HG03439 (cell line): ENCODE measurements around the gene HK1.

Experiments
- ATAC-seq: cut with Tn5 transposase; IDR thresholded peaks from one replicate; pipeline ENCODE4 v1.9.1; 2021; ENCODE audit warnings: mild to moderate bottlenecking, moderate library complexity; ENCODE audit not compliant: unreplicated experiment

Gene HK1

GRCh38 chr10:69345402-69345801 is 67.1 kb downstream of the HK1 start:
- ATAC-seq, result no peak

DNA sequence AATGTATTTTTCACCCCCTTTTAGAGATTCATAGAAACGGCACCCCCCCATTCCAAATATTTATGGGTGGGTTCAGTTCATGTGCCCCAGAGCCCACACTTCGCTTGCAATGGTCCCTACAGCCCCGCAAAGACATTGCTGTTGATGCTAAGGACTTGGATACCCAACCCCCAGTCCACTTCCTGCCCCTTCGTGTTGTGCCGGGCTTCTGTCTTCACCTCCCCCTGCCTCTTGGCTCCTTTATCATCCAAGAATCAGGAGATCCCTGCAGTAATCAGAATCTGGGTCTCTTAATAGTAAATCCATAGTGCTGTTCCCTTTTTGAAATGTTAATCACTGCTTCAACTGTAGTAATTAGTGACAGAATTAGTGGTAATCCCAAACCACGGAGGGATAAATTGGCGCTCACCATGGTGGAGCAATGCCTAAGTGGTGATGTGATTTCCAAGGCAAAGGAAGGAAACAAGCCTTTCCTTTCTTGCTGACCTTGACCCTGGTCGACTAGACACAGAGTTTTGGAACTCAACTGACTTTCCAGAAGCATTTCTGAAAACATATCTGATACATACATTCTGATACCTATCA is 67.7 kb downstream of the HK1 start:
- ATAC-seq, result no peak

- ATAC-seq, result no peak
These were observed 68.5 kb downstream of the HK1 start for GRCh38 chr10:69346776-69347175.

DNA sequence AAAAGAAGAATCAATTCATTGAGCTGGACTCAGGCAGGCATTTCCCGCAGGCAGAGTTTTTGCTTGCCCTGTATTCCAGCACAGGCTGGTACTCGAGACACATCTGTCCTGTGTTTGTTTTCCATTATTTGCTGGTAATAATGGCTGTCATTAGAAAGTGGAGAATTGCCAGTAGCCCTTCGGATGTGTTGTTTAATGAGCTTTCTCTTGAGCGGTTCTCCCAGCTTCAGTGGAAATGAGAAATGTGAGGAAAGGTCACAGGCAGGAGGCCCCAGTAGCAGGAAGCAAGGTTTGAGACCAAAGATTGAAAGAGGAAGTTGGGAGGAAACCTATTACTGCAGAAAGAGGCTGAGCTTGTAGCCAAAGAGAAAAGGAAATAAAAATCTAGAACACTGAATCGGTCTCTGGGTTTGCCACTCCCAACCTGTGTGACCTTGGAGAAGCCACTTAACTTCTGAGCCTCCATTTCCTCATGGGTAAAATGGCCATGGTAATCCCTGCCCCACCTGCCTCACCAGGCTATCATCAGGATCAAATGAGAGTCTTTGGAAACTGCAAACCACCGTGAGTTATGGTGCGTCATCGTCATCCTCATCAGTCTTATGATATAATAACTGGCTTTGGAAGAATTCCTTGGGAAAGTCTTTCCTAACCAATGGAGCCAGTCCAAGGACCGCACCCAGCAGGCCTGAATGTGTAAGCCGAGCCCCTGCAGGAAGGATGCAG is 70.7 kb downstream of the HK1 start:
- no peak for ATAC-seq

- ATAC-seq, result no peak
These were observed 71.2 kb downstream of the HK1 start for GRCh38 chr10:69349542-69349888.

DNA sequence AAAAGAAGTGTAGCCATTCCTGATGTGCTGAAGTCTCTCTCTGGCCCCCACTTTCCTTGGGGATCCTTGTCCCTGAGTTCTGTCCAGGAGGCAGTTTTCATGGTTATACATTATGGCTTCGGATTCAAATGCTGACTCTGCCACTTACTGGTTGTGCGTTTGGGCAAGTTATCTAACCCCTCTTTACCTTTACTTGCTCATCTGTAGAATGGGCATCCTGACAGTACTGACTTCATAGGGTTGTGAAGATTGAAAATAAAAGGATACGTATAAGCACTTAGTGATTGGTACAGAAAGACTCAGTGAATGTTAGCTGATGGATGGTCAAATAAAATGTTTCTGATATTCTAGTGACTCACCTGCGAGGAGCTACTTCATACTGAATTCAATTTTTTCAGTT is 73.3 kb downstream of the HK1 start:
- ATAC-seq, result no peak

DNA sequence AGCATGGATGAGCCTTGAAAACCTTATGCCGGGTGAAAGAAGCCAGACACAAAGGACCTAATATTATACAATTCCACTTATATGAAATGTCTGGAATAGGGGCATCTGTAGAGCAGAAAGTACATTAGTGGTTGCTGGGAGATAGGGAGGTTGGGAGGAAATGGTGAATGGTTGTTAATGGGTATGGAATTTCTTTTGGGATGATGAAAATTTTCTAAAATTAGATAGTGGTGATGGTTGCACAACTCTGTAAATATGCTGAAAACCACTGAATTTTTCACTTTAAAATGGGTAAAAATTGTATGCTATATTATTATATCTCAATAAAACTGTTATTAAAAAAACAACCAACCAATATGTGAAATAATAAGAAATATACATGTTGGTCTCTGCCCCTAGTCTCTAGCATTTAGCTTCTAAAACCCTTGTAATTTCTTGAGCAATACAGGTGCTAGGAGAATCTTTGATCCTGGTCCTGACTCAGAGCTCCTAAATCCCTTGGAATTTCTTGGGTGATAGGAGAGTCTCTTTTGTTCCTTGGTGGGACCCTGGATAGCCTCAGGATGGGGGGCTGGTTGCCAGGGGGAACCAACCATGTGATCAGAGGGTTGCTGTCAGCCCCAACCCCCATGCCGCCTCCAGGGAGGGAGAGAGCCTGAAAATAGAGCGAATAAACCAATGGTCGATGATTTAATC is 74.4 kb downstream of the HK1 start:
- ATAC-seq, result no peak

- ATAC-seq, result no peak
These were observed 75.8 kb downstream of the HK1 start for GRCh38 chr10:69353977-69354635.

DNA sequence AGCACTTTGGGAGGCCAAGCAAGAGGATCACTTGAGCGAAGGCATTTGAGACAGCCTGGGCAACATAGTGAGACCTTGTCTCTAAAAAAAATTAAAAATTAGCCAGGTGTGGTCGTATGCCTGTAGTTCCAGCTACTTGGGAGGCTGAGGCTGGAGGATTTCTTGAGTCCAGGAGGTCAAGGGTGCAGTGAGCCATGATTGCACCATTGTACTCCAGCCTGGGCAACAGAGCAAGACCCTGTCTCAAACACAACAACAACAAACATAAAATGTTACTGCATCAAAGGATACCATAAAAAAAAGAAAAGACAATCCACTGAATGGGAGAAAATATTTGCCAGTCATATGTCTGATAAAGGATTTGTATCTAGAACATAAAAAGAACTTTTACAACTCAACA is 77.9 kb downstream of the HK1 start:
- ATAC-seq, result no peak

- ATAC-seq, result no peak
These were observed 80.0 kb downstream of the HK1 start for GRCh38 chr10:69358148-69358795.

GRCh38 chr10:69359148-69359547 is 80.9 kb downstream of the HK1 start:
- no peak for ATAC-seq

DNA sequence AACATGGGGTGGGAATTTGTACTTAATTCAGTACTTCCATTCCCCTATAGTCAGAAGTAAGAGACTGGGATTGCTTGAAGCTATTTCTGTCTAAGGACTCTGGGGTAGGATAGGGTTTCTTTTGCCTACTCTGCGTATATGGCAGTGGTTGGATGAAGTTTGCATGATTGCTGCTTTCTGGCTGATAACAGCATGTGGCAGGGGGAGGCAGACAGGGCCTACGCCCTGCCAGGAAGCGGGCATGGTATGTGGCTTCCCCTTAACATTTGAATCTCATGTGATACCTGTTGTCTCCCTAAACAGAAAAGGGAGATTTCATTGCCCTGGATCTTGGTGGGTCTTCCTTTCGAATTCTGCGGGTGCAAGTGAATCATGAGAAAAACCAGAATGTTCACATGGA is 81.3 kb downstream of the HK1 start:
- no peak for ATAC-seq

- no peak for ATAC-seq
These were observed 82.4 kb downstream of the HK1 start for GRCh38 chr10:69360485-69361302.

- no peak for ATAC-seq
These were observed 83.0 kb downstream of the HK1 start for GRCh38 chr10:69361303-69361614.

- no peak for ATAC-seq
These were observed 84.2 kb downstream of the HK1 start for GRCh38 chr10:69362471-69362954.

DNA sequence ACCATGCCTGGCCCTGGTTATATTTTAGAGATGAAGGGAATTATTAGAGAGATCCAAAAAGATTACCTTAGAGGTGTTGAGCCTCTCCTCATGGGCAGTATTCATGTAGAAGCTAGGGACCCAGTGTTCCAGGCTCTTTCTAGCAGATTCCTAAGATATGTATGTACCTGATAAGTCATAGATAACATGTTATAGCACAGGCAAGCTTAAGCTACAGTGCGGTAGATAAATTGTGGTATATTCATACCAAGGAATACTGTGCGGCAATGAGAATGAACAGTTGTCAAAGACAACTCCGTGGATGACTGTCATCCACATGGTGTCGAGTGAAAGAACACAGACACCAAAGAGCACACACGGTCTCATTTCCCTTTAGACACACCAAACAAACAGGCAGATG is 85.4 kb downstream of the HK1 start:
- no peak for ATAC-seq

GRCh38 chr10:69364232-69364940 is 86.1 kb downstream of the HK1 start:
- no peak for ATAC-seq

DNA sequence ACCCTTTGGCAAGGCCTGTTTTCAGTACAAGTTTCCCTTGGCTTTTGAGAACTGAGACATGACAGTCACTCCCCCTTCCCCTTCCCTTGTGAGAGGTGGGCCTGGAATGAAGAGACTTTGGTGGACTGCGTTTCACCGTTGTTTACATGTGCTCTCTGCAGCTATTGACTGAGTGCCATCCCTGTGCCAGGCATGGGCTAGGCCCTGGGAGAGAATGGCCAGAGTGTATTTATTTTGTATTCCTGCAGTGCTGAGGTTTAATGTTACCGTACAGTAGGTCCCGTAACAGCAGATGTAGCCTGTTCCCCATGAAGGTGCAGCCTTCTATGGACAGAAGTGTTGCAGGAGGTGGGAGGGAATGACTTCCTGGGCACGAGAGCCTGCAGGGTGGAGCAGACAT is 88.4 kb downstream of the HK1 start:
- no peak for ATAC-seq

- ATAC-seq, result no peak
These were observed 89.2 kb downstream of the HK1 start for GRCh38 chr10:69367469-69367868.
